ENCODE measurements around the gene HTD2. TPM values are rescaled to one million over a fixed set of nuclear protein-coding genes. Genes with fewer than 3 reads are reported as not detected.
"Not testable (repeated sequence)": the region's sequence is repeated elsewhere in the genome, so short reads cannot be mapped to it uniquely, and the experiment has no call there.

HTD2 gene
- 100 to 1,000 TPM in 1 of 12 donors, 10 to 100 TPM in 10, 1 to 10 TPM in 1; 5.4 to 500 (median 12.4) TPM for polyA plus RNA-seq (ENCODE audit: insufficient read length in 12 of 12)
- long read RNA-seq, donor 1, partial matches to known transcripts: 0 of 5 reads
- long read RNA-seq, donor 1, other reads (novel, unspliced or antisense): 0 of 5 reads
- long read RNA-seq, donor 2, transcript HTD2-201 (5 exons, 1,508 nt): major isoform, 10 of 14 reads
- long read RNA-seq, donor 2, partial matches to known transcripts: 0 of 14 reads
- long read RNA-seq, donor 2, other reads (novel, unspliced or antisense): 0 of 14 reads
- long read RNA-seq, donor 3, partial matches to known transcripts: 0 of 5 reads
- long read RNA-seq, donor 3, other reads (novel, unspliced or antisense): 0 of 5 reads
- long read RNA-seq, donor 4, transcript HTD2-201 (5 exons, 1,508 nt): major isoform, 7 of 7 reads
- long read RNA-seq, donor 4, partial matches to known transcripts: 0 of 7 reads
- long read RNA-seq, donor 4, other reads (novel, unspliced or antisense): 0 of 7 reads
- long read RNA-seq, donor 5, partial matches to known transcripts: 0 of 5 reads
- long read RNA-seq, donor 5, other reads (novel, unspliced or antisense): 0 of 5 reads
- long read RNA-seq, donor 6, partial matches to known transcripts: 0 of 3 reads
- long read RNA-seq, donor 6, other reads (novel, unspliced or antisense): 0 of 3 reads
- long read RNA-seq, donor 7: 0 reads
- long read RNA-seq, donor 8, transcript HTD2-201 (5 exons, 1,508 nt): major isoform, 6 of 10 reads
- long read RNA-seq, donor 8, partial matches to known transcripts: 0 of 10 reads
- long read RNA-seq, donor 8, other reads (novel, unspliced or antisense): 0 of 10 reads
- long read RNA-seq, donor 9, transcript HTD2-201 (5 exons, 1,508 nt): major isoform, 5 of 7 reads
- long read RNA-seq, donor 9, partial matches to known transcripts: 0 of 7 reads
- long read RNA-seq, donor 9, other reads (novel, unspliced or antisense): 0 of 7 reads
- long read RNA-seq, donor 10, transcript HTD2-206 (5 exons, 1,378 nt): major isoform, 5 of 9 reads
- long read RNA-seq, donor 10, partial matches to known transcripts: 0 of 9 reads
- long read RNA-seq, donor 10, other reads (novel, unspliced or antisense): 0 of 9 reads
- long read RNA-seq, donor 11, partial matches to known transcripts: 0 of 5 reads
- long read RNA-seq, donor 11, other reads (novel, unspliced or antisense): 0 of 5 reads

- peak; percentile 100 for DNase-seq
Observed at GRCh38 chr3:58305882-58306711, at the start of gene HTD2, which contains the start of gene RPP14. Gene HTD2, plus strand, starts transcription at chr3:58306520. Its CDS starts 11,094 bp downstream, at chr3:58317614. Gene RPP14, plus strand, starts transcription at chr3:58306245. Its CDS starts 4,085 bp downstream, at chr3:58310330.

DNA sequence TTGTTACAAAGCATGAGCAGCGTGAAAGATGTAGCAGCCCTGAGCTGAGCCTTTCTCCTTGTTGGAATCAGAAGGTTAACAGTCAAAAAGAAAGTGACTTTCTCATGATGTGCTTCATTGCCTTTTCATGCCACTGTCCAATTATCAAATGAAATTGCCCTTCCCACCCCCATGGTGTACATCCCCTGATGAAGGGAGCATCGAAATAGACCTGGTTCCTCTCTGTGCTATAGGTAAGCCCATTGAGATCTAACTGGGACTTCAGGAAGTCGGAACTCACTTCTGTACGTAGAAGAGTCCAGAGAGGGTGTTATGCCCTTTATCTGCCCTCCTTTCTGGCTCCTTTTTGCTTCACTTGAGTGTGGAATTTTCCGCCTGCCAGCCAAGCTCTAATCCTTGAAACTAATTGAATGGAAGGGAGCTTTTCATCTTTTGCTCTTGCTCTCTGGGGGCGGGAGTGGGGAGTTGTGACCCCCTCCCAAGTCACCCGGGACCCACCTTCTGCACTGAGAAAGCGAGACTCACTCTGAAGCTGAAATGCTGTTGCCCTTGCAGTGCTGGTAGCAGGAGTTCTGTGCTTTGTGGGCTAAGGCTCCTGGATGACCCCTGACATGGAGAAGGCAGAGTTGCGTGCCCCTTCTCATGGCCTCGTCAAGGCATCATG, 47.8 kb upstream of the HTD2 start:
- DNase-seq: no peak

GRCh38 chr3:58260261-58260731, 46.0 kb upstream of the HTD2 start:
- DNase-seq: no peak

DNA sequence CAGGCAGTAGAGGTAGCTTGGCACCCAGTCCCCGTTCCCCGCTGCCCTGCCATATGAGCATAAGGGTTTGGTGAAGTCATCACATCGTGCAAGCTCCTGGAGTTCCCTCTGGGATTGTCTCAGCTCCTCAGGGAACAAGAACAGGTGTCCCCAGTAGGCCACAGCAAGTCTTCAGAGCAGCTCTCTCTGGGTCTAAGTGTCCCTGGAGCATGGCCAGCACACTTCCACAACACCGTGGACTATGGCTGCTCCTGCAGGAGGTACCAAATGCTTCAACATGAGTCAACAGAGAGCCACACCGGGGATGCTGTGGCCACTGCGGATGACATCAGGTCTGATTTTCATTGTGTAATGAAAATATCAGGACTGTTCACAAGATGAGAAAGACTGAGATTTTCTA, 45.6 kb upstream of the HTD2 start:
- no peak for DNase-seq

GRCh38 chr3:58261954-58262666, 44.2 kb upstream of the HTD2 start:
- no peak for DNase-seq

DNA sequence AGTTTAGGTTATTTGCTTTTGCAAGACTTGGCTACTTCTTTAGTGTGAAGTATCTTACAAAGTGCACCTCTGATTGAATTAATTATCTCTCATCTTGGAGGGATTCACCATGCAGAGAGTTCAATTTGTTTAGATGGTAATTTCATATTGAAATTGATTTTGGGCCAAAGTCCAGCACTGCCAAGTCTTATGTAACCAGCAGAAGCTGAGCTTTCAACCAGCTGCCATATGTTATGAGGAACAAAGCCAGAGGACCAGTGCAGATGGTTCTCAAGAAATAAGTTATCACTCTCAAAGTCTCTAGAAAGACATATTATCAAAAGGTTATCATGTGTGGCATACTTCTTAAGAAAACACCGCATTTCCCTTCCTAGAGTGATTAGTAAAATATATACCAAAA, 39.7 kb upstream of the HTD2 start:
- no peak for DNase-seq

- DNase-seq: not testable (repeated sequence)
Observed at GRCh38 chr3:58267543-58267942, 38.8 kb upstream of the HTD2 start.

- no peak for DNase-seq
Observed at GRCh38 chr3:58269356-58269755, 37.0 kb upstream of the HTD2 start.

- DNase-seq: no peak
Observed at GRCh38 chr3:58270485-58270884, 35.8 kb upstream of the HTD2 start.

- DNase-seq: no peak
Observed at GRCh38 chr3:58271901-58272501, 34.3 kb upstream of the HTD2 start.

DNA sequence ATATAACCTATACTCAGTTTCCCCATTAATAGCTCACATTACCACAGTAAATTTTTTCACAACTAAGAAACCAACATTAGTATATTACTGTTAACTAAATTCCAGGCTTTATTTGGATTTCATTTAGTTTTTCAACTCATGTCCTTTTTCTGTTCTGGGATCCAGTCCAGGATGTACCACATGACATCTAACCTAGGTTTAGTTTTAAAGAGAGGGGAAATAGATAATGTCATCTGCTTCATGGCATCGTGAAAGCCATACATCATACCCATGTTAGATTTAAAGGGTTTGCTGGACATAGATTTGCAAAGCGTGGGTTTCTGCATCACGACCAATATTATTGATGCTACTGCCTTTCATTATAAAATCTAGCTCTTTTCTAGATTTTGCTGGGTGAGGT, 33.4 kb upstream of the HTD2 start:
- DNase-seq: no peak

- not testable (repeated sequence) for DNase-seq
Observed at GRCh38 chr3:58273362-58273761, 33.0 kb upstream of the HTD2 start.

DNA sequence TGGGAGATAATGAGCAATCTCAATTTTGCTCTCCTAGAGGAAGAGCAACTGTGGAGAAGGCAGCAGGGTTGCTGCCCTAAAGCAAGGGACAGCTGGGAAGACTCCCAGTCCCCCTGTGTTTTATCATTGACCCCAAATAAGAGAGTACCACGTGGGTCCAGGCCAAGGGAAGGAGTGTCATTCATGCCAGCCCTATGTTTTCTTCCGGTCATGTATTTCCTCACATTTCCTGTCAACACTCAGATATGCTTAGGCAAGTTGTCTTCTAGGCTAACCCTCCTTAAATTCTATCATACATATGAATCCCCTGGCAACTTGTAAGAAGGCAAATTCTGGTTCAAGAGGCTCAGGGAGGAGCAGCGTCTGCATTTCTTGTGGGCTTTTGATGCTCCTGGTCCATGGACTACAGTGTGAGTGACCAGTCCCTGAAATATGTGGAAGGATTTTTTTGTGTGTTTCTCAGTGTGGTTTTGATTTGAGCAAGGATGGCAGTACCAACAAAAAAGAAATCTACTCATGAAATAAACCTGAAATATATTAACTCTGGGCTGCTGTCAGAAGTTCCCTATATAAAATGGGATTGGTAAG, 32.2 kb upstream of the HTD2 start:
- no peak for DNase-seq

DNA sequence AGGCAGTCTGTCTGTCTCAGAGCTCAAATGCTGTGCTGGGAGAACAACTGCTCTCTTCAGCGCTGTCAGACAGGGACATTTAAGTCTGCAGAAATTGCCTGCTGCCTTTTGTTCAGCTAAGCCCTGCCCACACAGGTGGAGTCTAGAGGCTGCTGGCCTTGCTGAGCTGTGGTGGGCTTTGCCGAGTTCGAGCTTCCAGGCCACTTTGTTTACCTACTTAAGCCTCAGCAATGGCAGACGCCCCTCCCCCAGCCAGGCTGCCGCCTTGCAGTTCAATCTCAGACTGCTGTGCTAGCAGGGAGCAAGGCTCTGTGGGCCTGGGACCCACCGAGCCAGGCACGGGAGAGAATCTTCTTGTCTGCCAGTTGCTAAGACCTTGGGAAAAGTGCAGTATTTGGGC, 25.3 kb upstream of the HTD2 start:
- DNase-seq: no peak

DNA sequence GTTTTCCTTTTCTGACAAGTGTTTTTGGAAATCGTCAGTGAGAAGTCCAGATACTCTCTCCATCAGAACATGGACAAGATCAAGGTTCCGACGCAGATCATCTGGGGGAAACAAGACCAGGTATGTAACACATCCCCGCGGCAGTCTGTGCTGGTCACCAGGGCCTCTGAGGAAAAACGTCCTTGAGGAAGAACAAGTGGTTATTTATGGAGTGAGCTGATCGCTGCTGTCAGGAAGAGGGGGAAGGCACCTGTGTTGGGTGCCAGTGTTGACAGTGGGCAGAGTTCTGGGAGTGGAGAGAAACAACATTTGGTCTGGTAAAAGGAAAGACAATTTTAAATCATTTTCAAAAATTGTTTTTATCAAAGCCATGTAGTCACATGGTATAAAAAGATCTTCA, 21.0 kb upstream of the HTD2 start:
- no peak for DNase-seq

DNA sequence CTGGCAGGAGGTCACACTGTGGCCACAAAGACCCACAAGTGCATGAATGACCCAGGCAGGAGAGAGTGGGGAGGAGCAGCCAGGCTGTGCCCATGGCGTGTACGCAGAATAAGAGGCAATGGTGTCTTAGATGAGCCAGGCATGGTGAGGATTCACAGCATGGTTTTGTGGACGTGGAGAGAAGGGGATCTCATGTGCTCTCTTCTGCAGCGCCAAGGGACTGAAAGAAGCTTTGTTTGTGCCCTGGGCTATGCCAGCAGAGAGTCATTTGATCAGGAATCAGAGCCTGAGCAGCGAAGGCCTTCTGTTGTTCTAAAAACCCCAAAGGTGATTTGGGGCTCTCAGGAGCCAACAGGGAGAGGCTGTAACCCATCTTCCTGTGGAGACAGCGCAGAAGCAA, 19.0 kb upstream of the HTD2 start:
- no peak for DNase-seq

GRCh38 chr3:58288011-58288728, 18.1 kb upstream of the HTD2 start:
- DNase-seq: no peak

GRCh38 chr3:58288964-58289613, 17.2 kb upstream of the HTD2 start:
- not testable (repeated sequence) for DNase-seq
